GM21367 (cell line): ENCODE measurements around the gene RAB7A.
"Not testable (repeated sequence)": the region's sequence is repeated elsewhere in the genome, so short reads cannot be mapped to it uniquely, and the experiment has no call there.

ENCODE experiments used
- ATAC-seq: cut with Tn5 transposase; IDR thresholded peaks from one replicate; pipeline ENCODE4 v1.9.1; 2021; ENCODE audit not compliant: unreplicated experiment

RAB7A gene

GRCh38 chr3:128815318-128816064 is 89.5 kb downstream of the RAB7A start:
- ATAC-seq = no peak

GRCh38 chr3:128818186-128818787 is 92.3 kb downstream of the RAB7A start:
- no peak for ATAC-seq

GRCh38 chr3:128820252-128820839 is 94.4 kb downstream of the RAB7A start:
- ATAC-seq = no peak

- no peak for ATAC-seq
These were observed 97.0 kb downstream of the RAB7A start for GRCh38 chr3:128823008-128823407.

- ATAC-seq = no peak
These were observed 97.6 kb downstream of the RAB7A start for GRCh38 chr3:128823631-128824030.

DNA sequence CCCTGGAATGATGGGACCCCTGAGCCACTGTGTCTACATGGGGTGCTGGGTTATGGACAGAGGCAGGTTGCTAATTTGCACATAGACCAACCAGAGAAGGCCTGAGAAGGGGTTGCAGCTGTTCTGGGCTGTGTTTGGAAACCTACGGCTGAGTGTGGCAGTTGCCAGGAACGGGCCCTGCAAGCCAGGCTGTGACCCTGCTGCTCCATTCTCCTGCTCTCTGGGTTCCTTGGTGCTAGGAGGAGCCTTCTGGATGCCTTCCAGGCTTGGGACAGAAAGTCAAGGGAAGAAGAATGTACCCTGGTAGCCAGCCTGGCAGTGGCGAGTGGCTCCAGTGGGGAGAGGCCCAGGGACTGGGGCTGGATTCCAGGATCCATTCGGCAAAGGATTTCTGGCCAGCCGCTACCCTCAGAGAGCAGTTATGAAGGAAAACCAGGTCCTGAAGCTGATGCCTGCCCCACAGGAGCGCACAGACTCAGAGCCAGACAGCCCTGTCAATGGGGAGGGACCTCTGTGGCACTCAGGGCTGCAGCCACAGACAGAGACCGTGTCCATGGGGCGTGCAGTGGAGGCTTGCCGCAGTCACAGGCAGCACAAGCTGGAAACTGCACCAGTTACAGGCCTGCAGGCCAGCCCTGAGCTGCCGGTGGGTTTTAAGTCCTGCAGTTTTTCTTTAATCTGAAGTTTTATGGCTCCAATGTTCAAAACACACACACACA is 98.3 kb downstream of the RAB7A start:
- ATAC-seq = no peak

DNA sequence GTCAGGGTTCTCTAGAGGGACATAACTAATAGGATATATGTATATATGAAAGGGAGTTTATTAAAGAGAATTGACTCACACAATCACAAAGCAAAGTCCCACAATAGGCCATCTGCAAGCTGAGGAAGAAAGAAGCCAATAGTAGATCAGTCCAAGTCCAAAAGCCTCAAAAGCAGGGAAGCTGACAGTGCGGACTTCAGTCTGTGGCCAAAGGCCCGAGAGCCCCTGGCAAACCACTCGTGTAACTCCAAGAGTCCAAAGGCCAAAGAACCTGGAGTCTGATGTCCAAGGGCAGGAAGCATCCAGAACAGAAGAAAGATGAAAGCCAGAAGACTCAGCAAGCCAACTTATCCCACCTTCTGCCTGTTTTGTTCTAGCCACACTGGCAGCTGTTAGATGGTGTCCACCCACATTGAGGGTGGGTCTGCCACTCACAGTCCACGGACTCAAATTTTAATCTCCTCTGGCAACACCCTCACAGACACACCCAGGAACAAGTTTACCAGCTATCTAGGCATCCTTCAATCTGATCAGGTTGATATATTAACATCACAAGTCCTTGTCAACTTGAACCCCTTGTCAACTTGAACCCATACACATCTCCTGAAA is 99.2 kb downstream of the RAB7A start:
- ATAC-seq = no peak

- not testable (repeated sequence) for ATAC-seq
These were observed 103.1 kb downstream of the RAB7A start for GRCh38 chr3:128829087-128829486.

GRCh38 chr3:128829925-128830625 is 104.1 kb downstream of the RAB7A start:
- not testable (repeated sequence) for ATAC-seq

- ATAC-seq = not testable (repeated sequence)
These were observed 104.8 kb downstream of the RAB7A start for GRCh38 chr3:128830762-128831161.

DNA sequence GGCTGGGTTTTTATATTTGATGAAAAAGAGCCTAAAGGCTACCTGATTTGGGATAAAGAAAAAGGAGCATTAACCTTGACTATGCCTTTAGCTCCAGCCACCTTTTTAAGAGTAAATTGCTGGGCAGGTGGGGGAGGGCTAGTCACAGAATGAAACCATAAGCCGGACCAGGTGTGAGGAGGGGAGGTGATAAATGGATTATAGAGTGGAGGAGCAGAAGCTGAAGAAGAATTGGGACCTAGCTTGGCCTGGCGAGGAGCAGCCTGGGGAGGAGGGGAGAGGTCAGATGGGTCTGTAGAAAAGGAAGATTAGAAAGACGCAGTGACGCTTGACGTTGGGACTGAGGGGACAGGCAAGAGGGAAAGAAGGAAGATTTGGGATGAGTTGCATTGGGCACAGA is 107.0 kb downstream of the RAB7A start:
- not testable (repeated sequence) for ATAC-seq

- ATAC-seq = no peak
These were observed 109.1 kb downstream of the RAB7A start for GRCh38 chr3:128835096-128835495.

DNA sequence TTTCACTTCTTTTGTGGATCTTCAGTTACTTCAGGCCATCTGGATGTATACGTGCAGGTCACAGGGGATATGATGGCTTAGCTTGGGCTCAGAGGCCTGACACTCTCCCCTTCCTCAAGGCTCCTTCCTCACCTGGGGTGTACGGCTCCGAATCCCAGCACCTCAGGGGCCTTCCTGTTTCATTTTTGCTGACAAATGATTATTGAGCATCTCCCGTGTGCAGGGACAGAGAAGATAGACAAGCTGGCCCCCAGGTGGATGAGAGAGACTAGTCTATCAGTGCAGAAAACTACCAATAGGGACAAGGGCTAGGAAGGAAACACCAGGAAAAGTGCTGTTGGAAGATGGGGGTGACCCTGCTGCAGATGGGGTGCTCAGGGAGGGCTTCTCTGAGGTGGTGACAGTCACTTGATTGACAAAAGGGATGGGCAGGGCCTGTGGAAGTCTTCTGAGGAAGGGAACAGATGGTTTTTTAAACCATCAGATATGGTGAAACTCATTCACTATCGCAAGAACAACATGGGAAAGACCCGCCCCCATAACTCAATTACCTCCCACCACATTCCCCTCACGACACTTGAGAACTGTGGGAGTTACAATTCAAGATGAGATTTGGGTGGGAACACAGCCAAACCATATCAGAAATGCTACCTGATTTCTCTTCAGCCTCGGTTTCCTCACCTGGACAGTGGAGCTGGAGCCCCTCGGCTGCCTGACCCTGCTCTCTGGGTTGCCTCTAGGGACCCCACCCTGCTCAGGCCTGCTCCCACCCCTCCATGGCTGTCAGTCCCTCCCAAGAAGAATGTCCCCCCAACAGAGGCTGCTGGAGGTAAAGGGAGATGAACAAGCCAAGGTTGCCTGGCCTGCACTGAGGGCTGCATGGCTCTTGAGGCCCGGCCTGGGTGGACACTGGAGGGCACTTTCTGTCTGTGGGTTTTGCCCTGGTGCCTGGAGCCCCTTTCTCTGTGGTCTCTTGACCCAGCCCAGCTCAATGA is 116.2 kb downstream of the RAB7A start:
- no peak for ATAC-seq

- no peak for ATAC-seq
These were observed 118.5 kb downstream of the RAB7A start for GRCh38 chr3:128844502-128844901.

DNA sequence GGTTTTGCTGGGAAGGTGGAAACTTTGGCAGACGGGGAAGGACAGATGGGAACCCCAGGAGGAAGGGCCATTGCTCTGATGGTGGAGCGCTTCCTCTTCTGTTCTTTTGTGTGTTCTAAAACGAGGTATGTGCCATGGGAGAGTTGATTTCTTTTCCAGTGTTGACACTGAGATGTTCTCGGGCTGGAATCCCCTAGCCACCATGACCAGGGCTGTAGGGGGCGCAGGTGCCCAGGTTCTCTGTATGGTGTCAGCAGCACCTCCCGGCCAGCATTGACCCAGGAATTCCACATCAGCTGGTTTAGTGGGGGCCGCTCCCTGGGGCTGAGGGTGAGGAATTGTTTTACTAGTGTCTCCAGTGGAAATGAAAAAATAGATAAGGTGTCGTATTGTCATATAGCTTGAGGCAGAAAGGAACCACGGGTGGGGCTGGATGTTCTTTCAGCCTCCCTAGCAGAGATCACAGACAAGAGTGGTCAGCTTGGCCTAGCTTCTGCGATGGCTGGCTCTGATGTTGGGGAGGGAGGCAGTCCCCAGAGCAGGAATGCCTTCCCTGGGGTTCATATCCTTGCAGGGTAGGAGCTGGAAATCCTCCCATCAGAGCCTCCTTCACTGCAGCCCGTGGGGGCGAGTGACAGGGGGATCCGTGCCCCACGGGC is 119.3 kb downstream of the RAB7A start:
- ATAC-seq = no peak

DNA sequence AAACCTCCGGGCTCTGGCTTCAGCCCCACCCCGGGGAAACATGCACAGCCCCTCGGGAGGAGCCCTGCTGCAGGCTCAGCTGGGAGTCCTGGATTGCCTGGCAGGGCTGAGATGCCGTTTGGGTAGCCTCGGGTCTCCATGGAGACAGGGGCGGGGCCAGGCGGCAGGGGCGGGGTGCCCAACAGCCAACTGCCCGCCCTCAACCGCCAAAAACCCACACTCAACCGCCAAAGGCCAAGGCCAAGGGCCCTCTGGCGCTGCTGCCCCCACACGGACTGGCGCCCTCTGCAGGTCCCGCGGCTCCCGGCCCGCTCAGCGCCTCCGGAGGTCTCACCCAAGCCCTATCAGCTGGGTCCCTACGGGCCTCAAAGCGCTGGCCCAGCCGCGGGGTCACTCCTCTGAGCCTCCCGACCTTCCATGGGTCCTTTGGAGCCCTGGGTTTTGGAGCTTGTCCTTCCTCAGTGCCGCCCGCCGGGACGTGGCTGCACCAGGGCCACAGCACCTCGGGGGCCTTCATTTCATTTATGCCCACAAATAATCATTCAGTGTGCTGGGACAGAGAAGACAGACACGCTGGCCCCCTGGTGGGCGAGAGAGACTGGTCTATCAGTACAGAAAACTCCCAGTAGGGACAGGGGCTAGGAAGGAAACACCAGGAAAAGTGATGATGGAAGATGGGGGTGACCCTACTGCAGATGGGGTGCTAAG is 119.9 kb downstream of the RAB7A start:
- peak; percentile 65 for ATAC-seq

DNA sequence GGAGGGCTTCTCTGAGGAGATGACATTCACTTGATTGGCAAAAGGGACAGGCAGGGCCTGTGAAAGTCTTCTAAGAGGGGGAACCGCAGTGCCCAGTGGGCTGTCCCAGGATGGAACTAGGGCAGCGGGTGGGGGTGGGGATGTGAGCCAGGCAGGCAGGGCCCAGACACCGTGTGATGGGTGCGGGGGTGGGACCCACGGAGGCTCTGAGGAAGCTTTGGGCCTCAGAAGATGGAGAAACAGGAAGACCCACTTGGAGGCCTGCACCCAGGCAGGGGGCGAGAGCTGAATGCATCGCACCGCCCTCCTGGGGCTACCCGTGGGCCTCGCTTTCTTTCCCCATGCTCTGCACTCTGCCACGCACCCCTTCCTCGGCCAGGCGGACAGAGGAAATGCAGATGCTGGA is 120.5 kb downstream of the RAB7A start:
- no peak for ATAC-seq

- ATAC-seq = no peak
These were observed 121.8 kb downstream of the RAB7A start for GRCh38 chr3:128847666-128848370.
